VCaP (cell line): Measurements from ENCODE around the gene ICAM2.

Experiments
- H3K27ac ChIP-seq: fragments of 450-650 bp; 2 replicates; pipeline ENCODE4 v1.5.1; 2017
- TF ChIP-seq, protein P1 (sequence below): fragments of 450-650 bp; conservative IDR thresholded peaks from 2 replicates; pipeline ENCODE4 v1.5.1; 2017; ENCODE audit warnings: mild to moderate bottlenecking, moderate library complexity

Gene ICAM2

DNA sequence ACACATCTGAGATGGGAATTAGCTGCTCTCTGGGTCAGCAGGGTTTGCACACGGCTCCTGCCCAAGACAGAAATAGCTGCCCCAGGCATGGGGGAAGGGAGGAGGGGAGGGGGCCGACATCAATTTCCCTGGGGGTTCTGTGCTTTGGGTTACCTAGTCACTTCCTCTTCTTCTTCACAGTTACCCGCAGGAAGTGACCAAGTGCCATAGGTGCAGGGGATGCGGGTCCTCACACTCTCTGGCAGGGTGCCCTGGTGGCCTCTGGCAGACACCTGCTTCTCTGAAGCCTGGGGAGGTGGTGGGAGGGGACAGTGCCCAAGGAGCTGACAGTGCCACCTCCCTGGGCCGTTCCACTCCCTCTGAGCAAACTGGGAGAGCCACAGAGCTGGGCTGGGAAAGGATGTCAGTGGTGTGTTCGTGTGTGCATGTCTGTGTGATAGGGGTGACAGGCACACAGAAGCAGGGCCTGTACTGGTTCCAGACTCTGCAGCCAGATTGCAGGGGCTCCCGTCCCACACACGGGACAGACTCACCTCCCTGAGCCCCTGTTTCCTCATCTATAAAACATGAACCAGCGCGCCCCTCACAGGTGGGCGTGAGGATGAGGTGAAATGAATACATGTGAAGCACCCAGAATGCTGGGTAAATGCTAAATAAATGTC, 65.9 kb downstream of the ICAM2 start:
- TF ChIP-seq, protein P1, sequence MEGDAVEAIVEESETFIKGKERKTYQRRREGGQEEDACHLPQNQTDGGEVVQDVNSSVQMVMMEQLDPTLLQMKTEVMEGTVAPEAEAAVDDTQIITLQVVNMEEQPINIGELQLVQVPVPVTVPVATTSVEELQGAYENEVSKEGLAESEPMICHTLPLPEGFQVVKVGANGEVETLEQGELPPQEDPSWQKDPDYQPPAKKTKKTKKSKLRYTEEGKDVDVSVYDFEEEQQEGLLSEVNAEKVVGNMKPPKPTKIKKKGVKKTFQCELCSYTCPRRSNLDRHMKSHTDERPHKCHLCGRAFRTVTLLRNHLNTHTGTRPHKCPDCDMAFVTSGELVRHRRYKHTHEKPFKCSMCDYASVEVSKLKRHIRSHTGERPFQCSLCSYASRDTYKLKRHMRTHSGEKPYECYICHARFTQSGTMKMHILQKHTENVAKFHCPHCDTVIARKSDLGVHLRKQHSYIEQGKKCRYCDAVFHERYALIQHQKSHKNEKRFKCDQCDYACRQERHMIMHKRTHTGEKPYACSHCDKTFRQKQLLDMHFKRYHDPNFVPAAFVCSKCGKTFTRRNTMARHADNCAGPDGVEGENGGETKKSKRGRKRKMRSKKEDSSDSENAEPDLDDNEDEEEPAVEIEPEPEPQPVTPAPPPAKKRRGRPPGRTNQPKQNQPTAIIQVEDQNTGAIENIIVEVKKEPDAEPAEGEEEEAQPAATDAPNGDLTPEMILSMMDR = no peak
- no peak overlapping the region for H3K27ac ChIP-seq
